GM12873 (cell line): ENCODE data around the gene BRINP1.

Experiments
- CTCF ChIP-seq: IDR thresholded peaks from 2 replicates; pipeline ENCODE4 v1.5.1; 2012; ENCODE audit warnings: low read depth, mild to moderate bottlenecking, moderate library complexity, low read length, control low read depth; ENCODE audit not compliant: insufficient read depth; ENCODE audit errors: missing control alignments

Gene BRINP1

GRCh38 chr9:119117409-119117808, 251.8 kb downstream of the BRINP1 start:
- TF ChIP-seq CTCF: no peak
